ENCODE measurements around the gene XYLT2. TPM values are rescaled to one million over a fixed set of nuclear protein-coding genes. Genes with fewer than 3 reads are reported as not detected.

XYLT2 gene
- total and polyA plus RNA-seq, 9 of the 15 experiments (the other 6 are each of a cell fraction or from before 2014, with no cell fraction given) = 0.63 to 9.1 (median 4.3) TPM

GRCh38 chr17:50339381-50339780 lies 6.5 kb upstream of the XYLT2 start (continued):
- TF ChIP-seq ZHX1 (conservative IDR thresholded peaks at IDR 0.05; ENCODE audit: low read length) (no peak), CHD7 (IDR thresholded peaks at IDR 0.05; ENCODE audit: low read depth, low read length) (no peak), FOXM1 (IDR thresholded peaks at IDR 0.05; ENCODE audit: low read depth) (no peak), FOXM1 (CRISPR knock-in tag; IDR thresholded peaks at IDR 0.05; ENCODE audit: low read depth) (no peak), TAF9B (IDR thresholded peaks at IDR 0.05; ENCODE audit: partially characterized antibody) (no peak)

Measured in K562 (cell line).